ENCODE results near the gene TANK.

DNA sequence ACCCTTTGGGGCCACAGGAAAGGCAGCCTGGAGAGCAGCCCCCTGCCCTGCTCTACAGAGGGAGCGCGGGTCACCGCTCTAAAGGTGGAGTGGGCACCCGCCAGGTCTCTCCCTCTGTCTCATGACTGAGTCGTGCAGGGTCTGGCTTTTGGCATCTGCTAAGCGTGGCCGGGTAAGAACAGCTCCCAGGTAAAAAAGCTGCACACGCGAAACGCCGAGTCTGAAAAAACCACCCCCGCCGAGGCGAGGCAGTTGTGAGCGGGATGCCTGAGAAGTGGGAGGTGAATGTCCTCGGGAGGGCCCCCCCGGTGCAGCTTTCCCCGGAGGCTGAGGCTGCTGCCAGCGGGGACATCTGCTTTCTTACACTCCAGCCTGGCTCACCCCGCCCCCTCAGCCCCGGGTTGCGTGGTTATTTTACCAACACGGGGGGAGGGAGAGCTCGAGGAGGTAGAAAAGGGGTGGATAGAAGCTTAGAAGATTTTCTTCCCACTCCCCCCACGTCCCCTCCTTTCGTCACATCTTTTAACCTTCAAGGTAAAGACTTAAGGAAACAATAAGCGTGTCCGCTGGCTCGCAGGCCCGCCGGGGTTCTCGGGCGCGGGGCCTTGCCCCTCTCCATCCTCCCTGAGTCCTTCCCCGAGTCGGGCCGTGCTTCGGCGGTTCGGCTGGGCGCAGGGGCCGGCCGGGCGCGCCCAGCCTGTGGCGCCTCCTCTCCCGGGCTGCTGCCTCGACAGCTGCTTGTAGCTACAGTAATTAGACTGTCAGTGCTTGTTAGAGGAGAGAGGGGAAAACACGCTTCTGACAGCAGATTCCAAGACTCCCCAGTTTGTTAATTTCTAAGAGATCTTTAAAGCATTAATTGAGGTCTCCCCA, 77.4 kb downstream of the TANK start:
- TF ChIP-seq, protein P1, sequence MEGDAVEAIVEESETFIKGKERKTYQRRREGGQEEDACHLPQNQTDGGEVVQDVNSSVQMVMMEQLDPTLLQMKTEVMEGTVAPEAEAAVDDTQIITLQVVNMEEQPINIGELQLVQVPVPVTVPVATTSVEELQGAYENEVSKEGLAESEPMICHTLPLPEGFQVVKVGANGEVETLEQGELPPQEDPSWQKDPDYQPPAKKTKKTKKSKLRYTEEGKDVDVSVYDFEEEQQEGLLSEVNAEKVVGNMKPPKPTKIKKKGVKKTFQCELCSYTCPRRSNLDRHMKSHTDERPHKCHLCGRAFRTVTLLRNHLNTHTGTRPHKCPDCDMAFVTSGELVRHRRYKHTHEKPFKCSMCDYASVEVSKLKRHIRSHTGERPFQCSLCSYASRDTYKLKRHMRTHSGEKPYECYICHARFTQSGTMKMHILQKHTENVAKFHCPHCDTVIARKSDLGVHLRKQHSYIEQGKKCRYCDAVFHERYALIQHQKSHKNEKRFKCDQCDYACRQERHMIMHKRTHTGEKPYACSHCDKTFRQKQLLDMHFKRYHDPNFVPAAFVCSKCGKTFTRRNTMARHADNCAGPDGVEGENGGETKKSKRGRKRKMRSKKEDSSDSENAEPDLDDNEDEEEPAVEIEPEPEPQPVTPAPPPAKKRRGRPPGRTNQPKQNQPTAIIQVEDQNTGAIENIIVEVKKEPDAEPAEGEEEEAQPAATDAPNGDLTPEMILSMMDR (IDR thresholded peaks at IDR 0.05; ENCODE audit: control extremely low read depth in 1 of 3, insufficient read depth in 1 of 3, low read depth in 1 of 3, low read length in 3 of 3) = no peak
- peak; percentile 63 for TF ChIP-seq EZH2 (IDR thresholded peaks at IDR 0.05; ENCODE audit: low read depth, low read length, severe bottlenecking)
- TF ChIP-seq, protein P2, sequence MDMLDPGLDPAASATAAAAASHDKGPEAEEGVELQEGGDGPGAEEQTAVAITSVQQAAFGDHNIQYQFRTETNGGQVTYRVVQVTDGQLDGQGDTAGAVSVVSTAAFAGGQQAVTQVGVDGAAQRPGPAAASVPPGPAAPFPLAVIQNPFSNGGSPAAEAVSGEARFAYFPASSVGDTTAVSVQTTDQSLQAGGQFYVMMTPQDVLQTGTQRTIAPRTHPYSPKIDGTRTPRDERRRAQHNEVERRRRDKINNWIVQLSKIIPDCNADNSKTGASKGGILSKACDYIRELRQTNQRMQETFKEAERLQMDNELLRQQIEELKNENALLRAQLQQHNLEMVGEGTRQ (IDR thresholded peaks at IDR 0.05; ENCODE audit: low read length) = no peak
- TF ChIP-seq, protein P3, sequence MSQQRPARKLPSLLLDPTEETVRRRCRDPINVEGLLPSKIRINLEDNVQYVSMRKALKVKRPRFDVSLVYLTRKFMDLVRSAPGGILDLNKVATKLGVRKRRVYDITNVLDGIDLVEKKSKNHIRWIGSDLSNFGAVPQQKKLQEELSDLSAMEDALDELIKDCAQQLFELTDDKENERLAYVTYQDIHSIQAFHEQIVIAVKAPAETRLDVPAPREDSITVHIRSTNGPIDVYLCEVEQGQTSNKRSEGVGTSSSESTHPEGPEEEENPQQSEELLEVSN (IDR thresholded peaks at IDR 0.05) = no peak
- no peak for TF ChIP-seq POLR2A (IDR thresholded peaks at IDR 0.05; ENCODE audit: control extremely low read depth in 1 of 2, low read depth in 2 of 2, low read length in 2 of 2)
- TF ChIP-seq, protein P4, sequence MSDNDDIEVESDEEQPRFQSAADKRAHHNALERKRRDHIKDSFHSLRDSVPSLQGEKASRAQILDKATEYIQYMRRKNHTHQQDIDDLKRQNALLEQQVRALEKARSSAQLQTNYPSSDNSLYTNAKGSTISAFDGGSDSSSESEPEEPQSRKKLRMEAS (IDR thresholded peaks at IDR 0.05) = peak; percentile 22; the same call in 1 of the 2 replicates
- TF ChIP-seq EP300 (IDR thresholded peaks at IDR 0.05; ENCODE audit: borderline replicate concordance in 1 of 2, low read depth in 2 of 2, low read length in 2 of 2) = no peak
- no peak for TF ChIP-seq MAFK (IDR thresholded peaks at IDR 0.05; ENCODE audit: low read depth, low read length)
- TF ChIP-seq KDM4A (IDR thresholded peaks at IDR 0.05; ENCODE audit: low read depth, low read length, severe bottlenecking) = peak; percentile 52

Data from H1 (cell line).